WERI-Rb-1 (cell line): ENCODE results near the gene PLXNA4.
"Not testable (repeated sequence)": the region's sequence is repeated elsewhere in the genome, so short reads cannot be mapped to it uniquely, and the experiment has no call there.

Experiments used
- DNase-seq: peaks from one replicate; pipeline ENCODE4 v3.0.0-alpha.2; 2020
- H3K27ac ChIP-seq: fragments of 250-450 bp; sonication (Bioruptor Pico); 2 replicates; pipeline ENCODE4 v1.5.1; 2020; ENCODE audit warnings: mild to moderate bottlenecking, moderate library complexity
- H3K27me3 ChIP-seq: fragments of 250-450 bp; sonication (Bioruptor Pico); 2 replicates; pipeline ENCODE4 v1.5.1; 2021; ENCODE audit warnings: mild to moderate bottlenecking, low read depth, moderate library complexity; ENCODE audit not compliant: insufficient read depth, severe bottlenecking
- H3K36me3 ChIP-seq: fragments of 250-450 bp; sonication (Bioruptor Pico); 2 replicates; pipeline ENCODE4 v1.5.1; 2020; ENCODE audit warnings: mild to moderate bottlenecking, moderate library complexity
- H3K4me3 ChIP-seq: 2 replicates; pipeline ENCODE4 v1.5.1; 2011; ENCODE audit warnings: low read depth, mild to moderate bottlenecking, control low read depth, low read length
- H3K9me3 ChIP-seq: fragments of 250-450 bp; sonication (Bioruptor Pico); 2 replicates; pipeline ENCODE4 v1.5.1; 2021; ENCODE audit warnings: mild to moderate bottlenecking, moderate library complexity; ENCODE audit not compliant: severe bottlenecking
- TF ChIP-seq, protein P1 (sequence below): IDR thresholded peaks from 2 replicates; pipeline ENCODE4 v1.5.1; 2011; ENCODE audit warnings: low read depth, mild to moderate bottlenecking, control low read depth, inconsistent platforms, low read length

Gene PLXNA4

DNA sequence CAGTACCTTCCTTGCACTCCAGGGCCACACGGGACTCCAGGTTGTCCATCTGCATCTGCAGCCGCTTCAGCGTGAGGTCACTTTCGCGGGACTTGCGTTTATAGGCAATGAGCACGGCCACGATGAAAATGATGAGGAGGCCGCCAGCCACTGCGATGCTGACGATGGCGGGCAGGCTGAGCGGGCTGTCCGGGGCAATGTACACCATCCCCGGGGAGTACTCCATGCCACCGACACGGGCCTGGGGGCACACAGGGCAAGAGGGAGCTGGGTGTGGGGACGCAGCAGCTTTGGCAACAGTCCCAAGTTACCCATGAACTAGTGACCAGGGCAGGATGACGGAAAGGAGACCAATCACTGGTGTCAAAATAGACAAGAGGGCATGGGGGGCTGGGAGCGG, 396.6 kb downstream of the PLXNA4 start:
- no peaks in the 10 kb centered on the region for H3K36me3 ChIP-seq
- TF ChIP-seq, protein P1, sequence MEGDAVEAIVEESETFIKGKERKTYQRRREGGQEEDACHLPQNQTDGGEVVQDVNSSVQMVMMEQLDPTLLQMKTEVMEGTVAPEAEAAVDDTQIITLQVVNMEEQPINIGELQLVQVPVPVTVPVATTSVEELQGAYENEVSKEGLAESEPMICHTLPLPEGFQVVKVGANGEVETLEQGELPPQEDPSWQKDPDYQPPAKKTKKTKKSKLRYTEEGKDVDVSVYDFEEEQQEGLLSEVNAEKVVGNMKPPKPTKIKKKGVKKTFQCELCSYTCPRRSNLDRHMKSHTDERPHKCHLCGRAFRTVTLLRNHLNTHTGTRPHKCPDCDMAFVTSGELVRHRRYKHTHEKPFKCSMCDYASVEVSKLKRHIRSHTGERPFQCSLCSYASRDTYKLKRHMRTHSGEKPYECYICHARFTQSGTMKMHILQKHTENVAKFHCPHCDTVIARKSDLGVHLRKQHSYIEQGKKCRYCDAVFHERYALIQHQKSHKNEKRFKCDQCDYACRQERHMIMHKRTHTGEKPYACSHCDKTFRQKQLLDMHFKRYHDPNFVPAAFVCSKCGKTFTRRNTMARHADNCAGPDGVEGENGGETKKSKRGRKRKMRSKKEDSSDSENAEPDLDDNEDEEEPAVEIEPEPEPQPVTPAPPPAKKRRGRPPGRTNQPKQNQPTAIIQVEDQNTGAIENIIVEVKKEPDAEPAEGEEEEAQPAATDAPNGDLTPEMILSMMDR, result no peak
- no peak overlapping the region for H3K4me3 ChIP-seq
- H3K27ac ChIP-seq, result no peak overlapping the region
- DNase-seq, result no peak
- H3K27me3 ChIP-seq, result no peaks in the 10 kb centered on the region
- no peaks in the 10 kb centered on the region for H3K9me3 ChIP-seq

DNA sequence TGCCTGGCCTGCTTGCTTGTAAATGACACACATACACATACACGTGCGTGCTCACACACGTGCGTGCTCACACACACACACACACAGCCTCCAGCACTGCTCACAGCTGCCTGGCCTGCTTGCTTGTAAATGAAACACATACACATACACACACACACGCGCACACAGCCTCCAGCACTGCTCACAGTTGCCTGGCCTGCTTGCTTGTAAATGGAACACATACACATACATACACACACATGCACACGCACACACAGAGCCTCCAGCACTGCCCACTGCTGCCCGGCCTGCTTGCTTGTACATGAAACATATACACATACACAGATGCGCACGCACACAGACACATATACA, 397.2 kb downstream of the PLXNA4 start:
- DNase-seq, result no peak
- H3K9me3 ChIP-seq, result no peaks in the 10 kb centered on the region
- no peak overlapping the region for H3K4me3 ChIP-seq
- H3K27me3 ChIP-seq, result no peaks in the 10 kb centered on the region
- H3K36me3 ChIP-seq, result no peaks in the 10 kb centered on the region
- TF ChIP-seq, protein P1, result no peak
- H3K27ac ChIP-seq, result no peak overlapping the region

DNA sequence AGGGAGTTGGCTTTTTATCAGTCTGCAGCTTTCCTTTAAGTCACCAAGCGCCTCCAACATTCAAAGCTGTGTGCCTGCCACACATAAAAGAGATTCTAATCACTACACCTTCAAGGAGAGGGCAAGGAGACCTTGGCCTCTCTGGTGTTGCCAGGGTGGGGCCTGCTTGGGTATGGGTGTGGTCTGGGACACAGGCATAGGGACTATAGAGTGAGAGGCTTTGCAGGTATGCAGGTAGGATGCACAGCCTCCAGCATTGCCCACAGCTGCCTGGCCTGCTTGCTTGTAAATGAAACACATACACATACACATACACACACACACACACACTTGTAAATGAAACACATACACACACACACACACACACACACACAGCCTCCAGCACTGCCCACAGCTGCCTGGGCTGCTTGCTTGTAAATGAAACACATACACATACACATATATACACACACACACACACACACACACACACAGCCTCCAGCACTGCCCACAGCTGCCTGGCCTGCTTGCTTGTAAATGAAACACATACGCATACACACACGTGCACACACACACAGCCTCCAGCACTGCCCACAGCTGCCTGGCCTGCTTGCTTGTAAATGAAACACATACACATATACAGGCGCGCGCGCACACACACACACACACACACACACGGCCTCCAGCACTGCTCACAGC, 397.7 kb downstream of the PLXNA4 start:
- DNase-seq, H3K4me3 ChIP-seq, H3K36me3 ChIP-seq, H3K27ac ChIP-seq, H3K27me3 ChIP-seq, H3K9me3 ChIP-seq: not testable (repeated sequence)

DNA sequence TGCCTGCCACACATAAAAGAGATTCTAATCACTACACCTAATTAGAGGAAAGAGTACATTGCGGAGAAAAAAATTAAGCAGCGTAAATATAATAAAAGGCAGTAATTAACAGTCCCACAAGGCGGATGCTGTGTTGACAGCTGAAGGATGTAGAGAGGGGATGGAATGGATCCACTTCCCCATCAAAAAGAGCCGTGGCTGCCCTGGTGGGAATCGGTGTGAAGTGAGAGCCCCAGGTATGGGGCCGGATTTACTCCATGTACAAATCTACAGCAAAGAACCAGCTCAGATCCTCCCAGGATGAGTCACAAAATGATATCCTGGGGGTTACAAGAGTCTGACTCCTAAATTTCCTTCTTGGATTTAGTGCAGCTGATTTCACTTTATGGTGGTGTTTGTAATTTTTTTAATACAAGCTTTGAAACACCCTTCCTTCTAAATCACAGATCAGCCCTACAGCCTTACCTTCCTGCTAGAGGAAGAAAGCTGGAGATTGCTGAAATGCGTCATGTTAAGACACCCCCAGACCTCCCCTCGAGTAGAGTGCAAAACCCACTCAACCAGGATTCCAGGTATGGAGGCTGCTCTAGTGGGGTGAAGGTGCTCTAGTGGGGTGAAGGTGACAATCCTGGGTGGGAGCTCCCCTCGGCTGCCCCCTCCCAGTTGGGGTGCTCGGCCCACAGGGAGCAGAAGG, 398.4 kb downstream of the PLXNA4 start:
- TF ChIP-seq, protein P1, result no peak
- DNase-seq, result no peak
- Histone ChIP-seq H3K36me3 (no peaks in the 10 kb centered on the region), H3K27me3 (no peaks in the 10 kb centered on the region), H3K27ac (no peak overlapping the region), H3K4me3 (no peak overlapping the region), H3K9me3 (no peaks in the 10 kb centered on the region)

DNA sequence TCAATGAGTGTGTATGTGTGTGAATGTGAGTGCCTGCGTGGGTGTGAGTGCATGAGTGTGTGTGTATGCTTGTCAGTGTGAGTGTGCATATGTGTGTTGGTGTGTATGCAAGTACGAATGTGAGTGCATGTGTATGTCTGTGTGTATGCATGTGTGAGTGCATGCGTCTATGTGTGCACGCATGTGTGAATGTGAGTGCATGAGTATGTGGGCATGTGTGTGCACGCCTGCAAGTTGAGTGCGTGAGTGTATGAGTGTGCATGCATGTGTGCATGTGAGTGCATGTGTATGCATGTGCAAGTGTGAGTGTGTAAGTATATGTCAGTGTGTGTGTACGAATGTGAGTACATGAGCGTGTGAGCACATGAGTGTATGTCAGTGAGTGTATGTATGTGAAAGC, 399.6 kb downstream of the PLXNA4 start:
- no peaks in the 10 kb centered on the region for H3K27me3 ChIP-seq
- H3K4me3 ChIP-seq, result no peak overlapping the region
- H3K36me3 ChIP-seq, result no peaks in the 10 kb centered on the region
- DNase-seq, result no peak
- no peak overlapping the region for H3K27ac ChIP-seq
- TF ChIP-seq, protein P1, result no peak
- no peaks in the 10 kb centered on the region for H3K9me3 ChIP-seq

DNA sequence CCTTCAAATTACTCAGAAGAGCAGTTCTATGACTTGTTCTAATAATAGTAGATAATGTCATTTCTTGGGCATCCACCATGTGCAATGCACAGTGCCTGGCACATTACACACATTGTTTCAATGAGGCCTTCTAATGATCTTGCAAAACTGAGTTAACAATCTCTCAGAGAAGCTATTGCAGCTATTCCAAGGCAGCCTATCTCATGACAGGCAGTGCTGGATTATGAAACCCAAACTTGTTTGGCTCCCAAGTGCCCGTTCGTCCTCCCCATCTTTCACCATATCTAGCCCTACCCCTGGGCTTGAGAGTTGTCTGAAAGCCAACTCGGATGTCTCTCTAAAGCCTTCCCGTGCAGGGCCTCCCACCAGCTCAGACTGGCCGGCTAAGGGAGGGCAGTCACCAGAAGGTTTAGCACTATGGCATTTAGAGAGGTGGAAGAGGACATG, 405.1 kb downstream of the PLXNA4 start:
- no peaks in the 10 kb centered on the region for H3K27me3 ChIP-seq
- no peaks in the 10 kb centered on the region for H3K36me3 ChIP-seq
- TF ChIP-seq, protein P1, result no peak
- H3K9me3 ChIP-seq, result no peaks in the 10 kb centered on the region
- no peak overlapping the region for H3K27ac ChIP-seq
- DNase-seq, result no peak
- no peak overlapping the region for H3K4me3 ChIP-seq
